ENCODE results near the gene VEPH1.
"Not testable (repeated sequence)": the region's sequence is repeated elsewhere in the genome, so short reads cannot be mapped to it uniquely, and the experiment has no call there.

VEPH1 gene

GRCh38 chr3:157381606-157382005, 121.6 kb downstream of the VEPH1 start:
- DNase-seq = no peak

- no peak for DNase-seq
Observed at GRCh38 chr3:157379525-157380140, 123.6 kb downstream of the VEPH1 start.

DNA sequence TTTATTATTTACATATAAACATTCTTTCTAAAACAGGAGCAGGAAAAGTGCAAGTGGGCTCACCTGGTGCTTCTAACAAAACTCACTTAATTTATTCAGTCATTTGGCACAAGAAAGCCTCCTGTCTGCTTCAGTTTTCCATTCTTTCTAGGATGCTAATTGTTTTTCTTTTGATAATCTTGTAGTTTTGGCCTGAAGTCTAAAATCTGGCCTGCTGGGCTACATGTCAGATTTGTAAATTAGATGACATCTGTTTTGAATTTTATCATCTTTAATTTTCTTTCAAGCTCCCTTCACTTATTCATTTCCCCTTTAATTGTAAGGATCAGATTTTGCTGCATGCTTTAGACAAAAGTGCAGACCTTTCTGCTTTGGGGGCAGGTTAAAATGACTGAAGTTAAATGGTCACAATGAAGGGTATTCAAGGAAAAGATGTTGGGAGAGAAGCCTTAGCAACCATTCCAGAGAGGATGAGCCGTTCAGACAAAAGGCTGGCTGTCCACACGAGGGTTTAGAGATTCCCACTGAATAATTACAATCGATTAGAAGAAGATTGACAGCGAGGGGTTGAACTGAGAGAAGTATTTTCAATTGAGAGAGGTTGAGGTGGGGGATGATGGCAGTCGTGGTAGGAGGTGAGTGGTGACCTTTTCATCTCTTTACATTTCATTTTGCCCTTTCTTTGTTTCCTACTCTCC, 126.5 kb downstream of the VEPH1 start:
- no peak for DNase-seq

GRCh38 chr3:157375342-157375986, 127.8 kb downstream of the VEPH1 start:
- no peak for DNase-seq

DNA sequence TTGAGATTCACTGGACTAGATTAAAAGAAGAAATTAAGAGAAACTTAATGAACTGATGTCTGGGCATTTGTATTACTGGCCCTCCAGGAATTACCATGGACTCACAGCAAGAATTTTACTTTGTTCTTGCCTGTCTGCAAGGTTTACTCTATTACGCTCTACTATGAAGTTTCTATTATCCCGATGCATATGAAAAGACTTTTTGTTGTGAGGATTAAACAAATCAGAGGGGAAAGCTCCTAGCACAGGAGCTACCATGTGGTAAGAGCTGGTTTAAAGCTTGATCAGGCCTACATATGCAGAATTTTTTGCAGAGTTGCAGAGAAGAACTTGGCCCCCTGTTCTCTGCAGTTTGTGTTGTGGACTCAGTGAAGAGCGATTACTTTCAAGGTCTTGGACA, 128.3 kb downstream of the VEPH1 start:
- DNase-seq = no peak

DNA sequence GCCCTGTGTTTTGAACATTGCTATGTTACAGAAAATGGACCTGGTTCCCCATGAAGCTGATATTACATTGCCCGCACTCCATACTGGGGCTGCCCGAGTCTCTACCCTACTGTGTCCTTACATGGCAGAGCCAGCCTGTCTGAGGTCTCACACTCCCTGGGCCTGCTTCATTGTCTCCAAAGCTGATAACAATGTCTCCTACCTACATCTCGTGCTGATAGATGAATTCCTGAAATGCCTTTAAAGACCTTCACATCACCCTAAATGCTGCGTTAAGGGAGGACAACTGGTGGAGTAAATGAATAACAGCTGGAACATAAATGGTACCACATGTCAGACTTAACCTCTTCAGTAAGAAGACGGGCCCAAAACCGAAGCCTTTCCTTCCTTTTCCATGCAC, 129.4 kb downstream of the VEPH1 start:
- no peak for DNase-seq

DNA sequence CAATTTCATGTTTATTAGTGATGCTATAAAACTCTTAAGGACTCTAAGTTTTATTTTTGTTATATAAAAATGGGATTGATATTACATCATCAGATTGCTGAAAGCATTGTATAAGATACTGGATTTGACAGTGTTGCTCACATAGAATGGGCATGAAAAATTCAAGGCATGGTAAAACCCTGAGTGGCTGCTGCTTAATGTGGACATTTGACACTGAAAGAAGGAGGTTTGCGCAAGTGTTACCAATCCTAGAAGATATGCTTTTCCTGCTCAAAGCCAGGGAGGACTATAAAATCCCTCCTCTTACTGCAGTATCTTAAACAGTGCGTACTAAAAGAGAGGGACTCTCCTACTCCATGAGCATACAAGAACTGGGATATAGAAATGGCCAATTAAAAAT, 132.3 kb downstream of the VEPH1 start:
- no peak for DNase-seq

DNA sequence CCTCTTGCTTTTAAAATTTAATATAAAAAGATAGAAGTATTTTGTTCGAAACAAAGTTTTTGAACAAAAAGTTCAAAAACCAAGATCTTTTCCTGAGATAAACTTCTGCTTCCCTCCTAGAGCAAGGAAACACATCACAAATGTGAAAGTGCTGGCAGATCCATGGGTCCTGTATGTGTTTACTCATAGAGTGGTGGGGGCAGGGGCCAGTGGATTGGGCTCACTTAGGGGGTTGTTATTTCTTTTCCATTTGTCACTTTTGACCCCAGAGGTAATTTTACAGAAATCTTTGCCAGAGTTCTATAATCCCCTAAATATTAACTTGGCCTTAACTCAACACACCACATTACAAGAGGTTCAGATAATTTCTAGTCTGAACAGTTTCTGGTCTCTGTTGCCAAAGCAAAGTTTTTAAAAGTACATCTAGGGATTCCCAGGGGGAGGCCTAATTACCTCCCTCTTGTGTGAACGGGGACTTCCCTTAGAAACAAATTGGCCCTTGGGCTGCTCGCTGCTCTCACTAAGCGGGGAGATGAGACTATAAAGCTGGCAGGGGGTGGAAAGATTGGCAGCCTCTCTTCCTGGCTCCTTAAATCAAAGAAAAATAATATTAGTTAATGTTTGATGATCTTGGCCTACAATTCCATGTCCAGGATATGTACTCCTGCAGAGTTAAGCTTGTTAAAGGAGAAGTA, 133.3 kb downstream of the VEPH1 start:
- DNase-seq = no peak

DNA sequence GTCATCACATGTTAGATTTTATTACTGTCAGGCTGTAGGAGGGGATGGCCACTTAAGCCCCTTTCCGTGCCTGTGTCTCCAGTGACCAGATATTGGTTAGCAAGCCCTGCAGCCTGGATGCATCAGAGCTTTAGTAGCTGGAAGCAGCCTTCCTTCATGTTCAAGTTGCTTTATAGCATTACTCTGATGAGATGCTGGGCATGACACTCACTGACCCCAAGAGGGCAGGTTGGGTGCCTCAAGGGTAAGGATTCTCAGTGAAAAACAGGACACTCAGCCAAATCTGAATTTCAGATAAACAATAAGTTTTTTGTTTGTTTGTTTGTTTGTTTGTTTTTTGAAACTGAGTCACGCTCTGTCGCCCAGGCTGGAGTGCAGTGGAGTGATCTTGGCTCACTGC, 135.0 kb downstream of the VEPH1 start:
- no peak for DNase-seq

DNA sequence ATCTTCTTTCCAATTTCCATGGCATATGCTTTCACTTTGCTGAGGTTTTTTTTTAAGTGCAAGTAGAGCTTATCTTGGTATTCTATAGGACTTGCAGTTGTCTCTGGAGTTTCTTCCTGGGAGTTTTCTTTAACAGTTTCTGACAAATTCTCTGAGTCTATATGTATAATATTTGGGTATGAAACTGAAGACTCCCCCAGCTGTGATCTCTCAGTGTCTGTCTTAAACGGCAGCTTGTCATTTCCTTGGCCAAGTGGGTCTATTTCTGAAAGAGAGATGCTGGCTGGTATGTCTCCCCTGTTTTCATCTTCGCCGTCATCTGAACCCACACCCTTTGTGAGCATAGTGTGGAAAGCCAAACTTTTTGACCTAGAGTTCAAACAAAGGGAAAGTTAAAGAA, 139.8 kb downstream of the VEPH1 start:
- DNase-seq = no peak

DNA sequence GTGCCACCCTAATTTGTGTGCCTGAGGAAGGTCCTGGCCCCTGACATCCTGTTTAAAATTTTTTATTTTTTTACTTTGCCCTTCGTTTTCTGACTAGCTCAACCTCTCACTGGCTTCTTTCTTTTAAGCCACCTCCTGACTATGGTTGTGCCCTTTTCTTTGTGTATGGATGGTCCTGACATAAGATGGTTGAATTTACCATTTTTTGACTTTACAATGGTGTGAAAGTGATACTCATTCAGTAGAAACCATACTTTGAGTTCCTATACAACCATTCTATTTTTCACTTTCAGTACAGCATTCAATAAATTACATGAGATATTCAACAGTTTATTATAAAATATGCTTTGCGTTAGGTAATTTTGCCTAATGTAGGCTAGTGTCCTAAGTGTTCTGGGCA, 140.9 kb downstream of the VEPH1 start:
- no peak for DNase-seq

GRCh38 chr3:157360044-157360443, 143.2 kb downstream of the VEPH1 start:
- no peak for DNase-seq

GRCh38 chr3:157356541-157356940, 146.7 kb downstream of the VEPH1 start:
- no peak for DNase-seq

- DNase-seq = no peak
Observed at GRCh38 chr3:157355276-157355675, 147.9 kb downstream of the VEPH1 start.

DNA sequence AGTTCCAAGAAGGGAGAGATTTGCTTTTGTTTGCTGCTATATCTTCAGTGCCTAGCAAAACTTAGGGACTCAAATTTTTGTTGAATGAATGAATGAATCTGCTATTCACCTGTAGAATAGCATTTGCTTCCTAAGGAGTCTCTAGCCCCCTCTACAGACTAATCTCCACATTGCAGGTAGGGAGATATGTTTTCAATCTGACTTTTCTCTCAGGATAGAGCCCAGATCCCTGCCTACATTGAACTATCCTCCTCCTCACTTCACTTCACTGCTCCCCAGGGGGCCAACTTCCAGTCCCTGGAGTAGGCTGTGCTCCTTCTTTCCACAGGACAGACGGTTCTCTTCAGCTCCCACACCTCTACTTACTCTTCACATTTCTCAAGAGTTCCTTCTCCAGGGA, 148.5 kb downstream of the VEPH1 start:
- DNase-seq = no peak

GRCh38 chr3:157354254-157354653, 149.0 kb downstream of the VEPH1 start:
- no peak for DNase-seq

GRCh38 chr3:157353652-157354051, 149.6 kb downstream of the VEPH1 start:
- no peak for DNase-seq

DNA sequence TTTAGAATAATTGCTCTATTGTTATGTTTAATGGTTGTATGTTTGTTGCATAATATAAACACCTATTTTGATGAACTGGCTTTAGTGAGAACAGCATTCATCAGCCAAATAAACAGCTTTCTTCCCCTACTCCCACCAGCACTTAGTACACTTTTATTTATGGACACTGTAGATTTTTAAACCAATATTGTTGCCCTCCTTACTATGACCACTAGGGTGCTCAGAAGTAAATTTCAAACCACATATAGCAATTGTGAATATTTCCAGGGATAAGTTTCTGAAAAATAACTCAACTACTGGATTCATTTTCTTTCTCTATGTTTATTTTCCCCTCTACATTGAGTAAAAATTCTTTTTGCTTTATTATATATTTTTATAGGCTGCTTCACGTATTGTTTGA, 151.2 kb downstream of the VEPH1 start:
- no peak for DNase-seq

- not testable (repeated sequence) for DNase-seq
Observed at GRCh38 chr3:157350651-157351050, 152.6 kb downstream of the VEPH1 start.

DNA sequence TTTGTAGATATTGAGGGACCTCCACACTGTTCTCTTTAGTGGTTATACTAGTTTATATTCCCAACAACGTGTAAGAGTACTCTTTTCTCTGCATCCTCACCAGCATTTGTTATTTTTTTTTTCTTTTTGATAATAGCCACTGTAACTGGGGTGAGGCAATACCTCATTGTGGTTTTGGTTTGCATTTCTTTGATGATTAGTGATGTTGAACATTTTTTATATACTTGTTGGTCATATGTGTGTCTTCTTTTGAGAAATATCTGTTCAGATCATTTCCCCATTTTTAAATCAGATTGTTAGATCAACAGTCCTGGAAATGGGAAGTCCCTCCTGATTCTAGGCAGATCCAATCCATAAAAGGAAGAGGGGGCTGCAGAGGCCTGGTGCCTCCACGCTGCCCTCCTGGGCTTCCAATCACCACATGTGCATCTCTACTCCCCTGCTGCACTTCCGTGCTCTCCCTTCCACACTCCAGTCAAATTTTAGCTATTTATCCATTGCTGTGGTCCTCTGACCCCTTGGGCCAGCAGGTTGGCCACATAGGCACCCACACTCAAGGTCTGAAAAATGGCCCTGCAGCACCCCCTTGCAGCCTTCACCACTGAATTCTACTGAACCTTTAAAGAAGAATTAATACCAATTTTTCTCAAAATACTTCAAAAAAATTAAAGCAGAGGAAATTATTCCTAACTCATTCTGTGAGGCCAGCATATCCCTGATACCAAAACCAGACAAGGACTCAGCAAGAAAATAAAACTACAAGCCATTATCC, 154.7 kb downstream of the VEPH1 start:
- DNase-seq = not testable (repeated sequence)

GRCh38 chr3:157347577-157348303, 155.5 kb downstream of the VEPH1 start:
- no peak for DNase-seq

All from central memory CD4-positive, alpha-beta T cell (primary cell).